Lower leg skin (tissue), 3 donors: ENCODE measurements around the gene SHISA6.

ENCODE experiments used
- CTCF ChIP-seq, 3 donors: fragments of 450-650 bp; IDR thresholded peaks; one replicate each; pipeline ENCODE4 v1.5.1; 2016; ENCODE audit warnings: antibody characterized with exemption in 3 of 3, mild to moderate bottlenecking in 3 of 3, moderate library complexity in 2 of 3
- POLR2A ChIP-seq, 2 donors: fragments of 450-650 bp; IDR thresholded peaks; one replicate each; pipeline ENCODE4 v1.6.1; 2016 to 2017; ENCODE audit warnings: antibody characterized with exemption in 2 of 2, mild to moderate bottlenecking in 1 of 2, moderate library complexity in 1 of 2

GRCh38 chr17:11565591-11565990, 324.6 kb downstream of the SHISA6 start:
- TF ChIP-seq CTCF (IDR thresholded peaks at IDR 0.05): no peak
- no peak for TF ChIP-seq POLR2A (IDR thresholded peaks at IDR 0.05)
